ENCODE results near the gene MLLT10.

Gene MLLT10

DNA sequence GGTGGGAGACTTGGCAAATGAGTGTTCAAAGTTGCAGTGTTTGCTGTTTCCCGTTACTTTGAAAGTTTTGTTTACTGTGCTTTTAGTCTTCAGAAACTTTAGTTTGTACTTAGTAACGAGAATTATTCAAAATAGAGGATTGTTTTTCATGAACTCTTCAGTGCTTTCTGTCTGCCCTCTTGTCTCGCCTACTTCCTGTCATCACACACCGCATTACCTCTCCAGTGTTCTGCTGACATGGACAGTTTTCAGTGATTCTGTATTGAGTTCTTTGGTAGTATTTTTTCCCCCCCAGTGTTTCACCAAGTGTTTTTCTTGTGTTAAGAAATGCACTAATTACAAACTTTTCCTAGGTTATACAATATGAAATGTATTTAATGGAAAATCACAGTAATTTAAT lies 207.0 kb downstream of the MLLT10 start:
- DNase-seq (ENCODE audit: low read depth): peak; percentile 15

DNA sequence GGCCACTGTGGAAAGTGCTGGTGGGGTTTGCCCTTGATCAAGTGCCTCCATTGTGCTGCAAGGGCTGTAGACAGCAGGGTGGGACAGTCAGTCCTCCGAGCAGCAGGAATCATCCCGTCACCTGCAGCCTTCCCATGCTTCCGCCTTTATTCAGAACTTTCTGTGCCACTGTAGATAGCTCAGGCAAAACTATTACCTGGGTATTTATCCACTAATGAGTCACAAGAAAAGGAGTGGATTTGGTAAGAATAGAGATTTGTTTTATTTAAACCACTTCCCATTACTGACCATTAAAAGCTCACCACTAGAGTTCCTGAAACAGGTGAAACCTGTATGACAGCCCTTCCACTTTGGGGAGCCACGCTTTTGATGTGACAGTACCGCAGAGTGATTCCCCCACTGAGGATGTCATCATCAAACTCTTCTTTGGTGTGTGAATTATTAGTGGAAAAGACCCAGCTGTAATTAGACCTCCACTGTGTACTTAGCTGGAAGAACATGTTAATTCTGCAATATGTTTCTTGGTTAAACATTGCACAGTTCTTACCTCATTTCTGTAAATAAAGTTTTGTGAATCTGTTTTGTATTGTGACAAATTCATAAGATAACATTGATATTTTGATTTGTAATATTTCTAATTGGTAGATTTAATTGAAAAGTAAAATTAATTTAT lies 208.8 kb downstream of the MLLT10 start:
- no peak for DNase-seq (ENCODE audit: low read depth)

- DNase-seq (ENCODE audit: low read depth): no peak
These were observed 210.2 kb downstream of the MLLT10 start for GRCh38 chr10:21744223-21744622.

DNA sequence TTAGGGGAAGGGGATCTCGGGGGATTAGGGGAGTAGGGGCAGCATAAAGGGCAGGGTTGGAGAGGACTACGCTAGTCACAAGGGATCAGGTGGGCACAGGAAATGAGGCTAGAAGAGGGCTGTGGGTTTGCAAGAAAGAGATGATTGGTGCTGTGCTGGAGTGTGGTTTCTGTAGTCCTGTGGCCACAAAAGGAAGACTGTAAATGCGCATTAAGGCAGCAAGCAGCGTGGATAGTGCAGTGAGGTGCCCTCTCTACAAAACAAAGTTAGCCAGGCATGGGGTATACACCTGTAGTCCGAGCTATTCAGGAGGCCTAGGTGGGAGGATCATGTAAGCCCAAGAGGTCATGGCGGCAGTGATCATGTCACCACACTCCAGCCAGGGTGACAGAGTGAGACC lies 212.1 kb downstream of the MLLT10 start:
- no peak for DNase-seq (ENCODE audit: low read depth)

- no peak for DNase-seq (ENCODE audit: low read depth)
These were observed 213.8 kb downstream of the MLLT10 start for GRCh38 chr10:21747809-21748208.

DNA sequence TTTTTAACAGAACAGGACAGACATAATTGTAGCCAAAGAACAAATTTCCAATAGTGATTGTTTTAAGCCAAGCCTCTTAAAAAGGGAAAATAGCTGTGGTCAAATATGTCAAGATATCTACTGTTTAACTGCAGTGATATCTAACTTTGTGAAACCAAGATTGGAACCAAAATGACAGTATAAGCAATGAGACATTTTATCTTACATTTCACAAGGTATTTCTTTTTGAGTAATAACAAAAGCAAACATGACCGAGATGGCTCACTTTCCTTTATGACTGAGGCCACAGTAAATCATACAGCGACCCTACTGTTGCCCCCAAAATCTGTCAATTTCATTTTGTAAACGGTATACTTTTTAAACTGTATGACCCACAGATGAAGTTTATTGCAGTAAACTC lies 215.8 kb downstream of the MLLT10 start:
- no peak for DNase-seq (ENCODE audit: low read depth)

GRCh38 chr10:21750424-21750823 lies 216.4 kb downstream of the MLLT10 start:
- no peak for DNase-seq (ENCODE audit: low read depth)

GRCh38 chr10:21751341-21752310 lies 217.6 kb downstream of the MLLT10 start:
- DNase-seq (ENCODE audit: low read depth): no peak

DNA sequence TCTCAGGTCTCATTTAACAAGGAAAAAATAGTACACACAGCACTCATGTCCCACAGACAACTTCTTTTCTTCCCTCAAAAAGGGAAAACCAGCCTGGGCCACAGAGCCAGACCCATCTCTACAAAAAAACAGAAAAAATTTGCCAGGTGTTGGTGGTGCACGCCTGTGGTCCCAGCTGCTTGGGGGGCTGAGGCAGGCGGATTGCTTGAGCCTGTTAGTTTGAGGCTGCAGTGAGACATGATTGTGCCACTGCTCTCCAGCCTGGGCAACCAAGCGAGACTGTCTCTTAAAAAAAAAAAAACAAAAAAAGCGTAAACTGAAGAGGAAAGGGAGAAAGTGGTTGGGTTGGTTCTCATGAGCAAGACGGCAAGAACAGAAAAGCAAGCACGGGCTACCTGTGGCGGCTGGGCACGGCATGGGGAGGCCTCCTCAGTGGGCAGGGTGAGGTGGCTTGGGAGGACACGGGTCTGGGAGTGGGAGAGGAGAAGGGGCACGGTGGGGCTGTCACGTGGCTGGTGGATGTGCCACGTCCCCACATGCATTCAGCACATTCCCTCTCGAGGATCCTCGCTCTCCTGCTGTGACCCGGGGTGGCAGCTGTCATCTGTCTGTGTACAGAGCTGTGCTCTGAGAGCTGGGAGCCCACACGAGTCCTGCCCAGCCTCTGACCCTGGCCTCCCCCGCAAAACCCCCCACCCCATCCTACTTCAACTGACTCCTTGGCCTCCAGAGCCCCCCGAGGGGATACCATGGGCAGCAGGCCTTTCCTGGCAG lies 219.7 kb downstream of the MLLT10 start:
- no peak for DNase-seq (ENCODE audit: low read depth)

GRCh38 chr10:21754410-21755011 lies 220.5 kb downstream of the MLLT10 start:
- no peak for DNase-seq (ENCODE audit: low read depth)

DNA sequence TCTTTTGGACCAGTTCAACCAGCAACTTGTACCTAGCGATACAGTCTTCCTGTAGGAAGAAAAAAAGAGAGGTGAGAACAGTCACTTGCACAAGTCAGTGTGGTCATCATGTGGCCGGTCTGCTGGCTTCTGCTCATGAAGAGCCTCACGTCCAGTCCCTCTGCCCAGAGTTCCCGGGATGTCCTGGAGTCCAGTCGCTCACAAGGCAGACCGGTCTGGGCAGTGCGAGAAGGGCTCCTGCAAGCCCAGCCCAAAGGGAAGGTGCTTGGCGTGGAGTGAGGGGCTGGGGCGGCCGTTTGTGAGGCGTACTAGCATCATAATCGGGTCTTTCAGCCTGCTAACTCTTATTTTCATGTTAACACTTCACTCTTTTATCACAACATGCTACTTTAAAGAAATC lies 222.7 kb downstream of the MLLT10 start:
- DNase-seq (ENCODE audit: low read depth): no peak

DNA sequence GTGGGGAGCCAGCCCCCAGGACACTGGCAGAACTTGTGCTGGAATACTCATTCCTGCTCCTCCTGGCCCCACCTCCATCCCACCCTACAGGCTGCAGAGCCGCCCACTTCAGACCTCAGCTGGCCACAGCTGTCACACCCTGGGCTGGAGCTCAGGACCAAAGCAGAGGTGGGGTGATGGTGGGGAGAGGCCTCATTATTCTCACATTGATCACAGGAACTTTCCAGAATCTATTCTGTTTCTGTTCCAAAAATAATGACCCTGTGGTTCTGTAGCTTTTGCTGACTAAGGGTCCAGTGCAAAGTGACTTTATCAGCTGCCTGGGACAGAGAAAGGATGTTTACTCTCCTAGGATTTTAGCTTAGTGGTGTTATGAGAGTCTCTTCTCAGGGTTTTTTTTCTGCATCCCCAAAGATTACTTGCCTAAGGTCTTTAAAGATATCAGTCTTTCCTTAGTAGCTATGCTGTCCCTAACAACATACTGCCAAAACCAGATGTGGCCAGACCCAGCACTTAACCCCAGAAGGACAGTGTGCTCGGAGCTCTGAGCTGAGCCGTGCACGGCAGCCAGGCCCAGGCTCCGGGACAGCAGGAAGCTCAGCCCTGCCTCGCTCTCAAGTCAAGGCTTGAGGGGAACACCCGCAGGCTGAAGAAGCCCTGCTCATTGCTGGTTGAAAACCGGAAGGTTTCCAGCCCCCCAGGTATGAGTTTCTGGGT lies 223.3 kb downstream of the MLLT10 start:
- DNase-seq (ENCODE audit: low read depth): no peak

- no peak for DNase-seq (ENCODE audit: low read depth)
These were observed 224.2 kb downstream of the MLLT10 start for GRCh38 chr10:21758239-21758638.

- DNase-seq (ENCODE audit: low read depth): no peak
These were observed 224.7 kb downstream of the MLLT10 start for GRCh38 chr10:21758696-21759095.

- DNase-seq (ENCODE audit: low read depth): no peak
These were observed 225.2 kb downstream of the MLLT10 start for GRCh38 chr10:21759232-21759631.

- no peak for DNase-seq (ENCODE audit: low read depth)
These were observed 226.3 kb downstream of the MLLT10 start for GRCh38 chr10:21760332-21760731.

DNA sequence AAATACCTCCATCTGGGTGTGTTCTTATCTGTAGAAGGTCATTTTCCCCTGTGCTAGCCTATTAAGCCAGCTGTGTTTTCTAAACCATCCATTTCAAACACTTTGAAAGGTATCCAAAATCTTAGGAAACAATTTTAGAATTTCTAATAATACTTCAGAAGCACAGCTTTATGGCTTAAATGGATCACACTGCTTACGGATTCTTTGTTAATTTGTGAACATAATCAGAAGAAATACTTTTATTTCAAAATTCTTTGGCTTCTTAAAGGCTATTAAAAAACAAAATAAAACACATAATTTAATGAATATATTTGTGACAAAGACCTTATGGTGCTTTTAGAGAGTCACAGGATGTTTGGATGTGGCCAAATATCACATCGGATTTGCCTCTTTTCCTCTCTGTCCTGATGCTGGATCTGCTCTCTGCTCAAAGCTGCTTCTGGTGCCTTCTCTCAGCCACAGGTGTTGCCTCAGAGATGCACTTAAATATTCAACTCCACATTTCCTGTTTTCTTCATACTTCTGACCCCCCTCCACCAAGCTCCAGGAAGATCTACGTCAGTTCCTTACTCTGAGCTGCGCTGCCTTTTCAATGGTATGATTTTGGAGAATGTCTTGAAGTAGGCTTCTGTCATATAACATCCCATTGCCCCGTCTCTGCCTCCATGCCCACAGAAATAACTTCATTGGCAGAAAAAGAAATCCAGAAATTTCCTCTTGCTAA lies 230.6 kb downstream of the MLLT10 start:
- no peak for DNase-seq (ENCODE audit: low read depth)

DNA sequence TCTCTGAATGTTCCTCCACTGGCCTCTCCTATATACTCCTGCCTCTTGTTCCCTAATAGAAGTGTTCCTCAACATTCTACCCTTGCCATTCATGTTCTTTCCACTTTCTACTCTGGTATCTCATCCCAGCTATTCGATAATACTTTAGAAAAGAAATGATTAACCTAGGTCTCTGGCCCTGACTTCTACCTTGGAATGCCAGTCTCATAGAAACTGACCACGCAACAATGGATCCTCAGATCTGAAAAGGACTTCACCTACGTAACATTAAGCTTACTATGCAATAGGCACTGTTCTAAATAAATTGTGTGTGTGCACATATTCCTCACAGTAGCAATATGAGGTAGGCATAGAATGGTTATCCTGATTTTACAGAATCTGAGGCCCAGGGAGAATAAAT lies 235.0 kb downstream of the MLLT10 start:
- DNase-seq (ENCODE audit: low read depth): no peak

DNA sequence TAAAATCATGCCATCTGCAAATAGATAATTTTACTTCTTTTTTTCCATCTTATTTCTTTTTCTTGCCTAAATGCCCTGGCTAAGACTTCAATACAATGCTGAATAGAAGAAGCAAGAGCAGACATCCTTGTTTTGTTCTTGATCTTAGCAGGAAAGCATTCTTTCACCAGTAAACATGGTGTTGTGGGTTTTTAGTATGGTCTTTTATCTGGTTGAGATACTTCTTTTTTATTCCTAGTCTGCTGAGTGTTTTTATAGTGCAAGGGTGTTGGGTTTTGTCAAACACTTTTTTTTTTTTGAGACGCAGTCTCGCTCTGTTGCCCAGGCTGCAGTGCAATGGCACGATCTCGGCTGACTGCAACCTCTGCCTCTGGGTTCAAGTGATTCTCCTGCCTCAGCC lies 237.2 kb downstream of the MLLT10 start:
- DNase-seq (ENCODE audit: low read depth): no peak

DNA sequence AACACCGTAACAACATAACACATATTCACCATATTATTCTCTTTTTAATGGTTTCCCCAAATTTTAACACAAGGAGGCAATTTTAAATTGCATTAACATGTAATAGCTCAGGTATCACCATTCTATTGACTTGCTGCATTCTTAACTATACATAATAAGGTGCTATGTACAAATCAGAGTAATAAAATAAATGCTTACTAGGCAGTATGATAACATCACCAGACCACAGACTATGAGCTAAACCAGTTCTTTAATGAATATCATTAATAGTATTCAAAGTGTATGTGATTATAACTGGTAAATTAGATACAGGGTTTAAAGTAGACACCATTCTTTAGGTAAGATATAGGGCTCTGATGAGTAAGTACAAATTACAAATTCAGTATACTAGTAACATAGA lies 242.9 kb downstream of the MLLT10 start:
- no peak for DNase-seq (ENCODE audit: low read depth)

- DNase-seq (ENCODE audit: low read depth): no peak
These were observed 257.2 kb downstream of the MLLT10 start for GRCh38 chr10:21791276-21791675.

All from T-helper 22 cell (primary cell).